PFSK-1 (cell line): Measurements from ENCODE around the gene RALGAPB.

Experiments used
- POLR2AphosphoS5 ChIP-seq: IDR thresholded peaks from 2 replicates; pipeline ENCODE4 v1.6.1; 2012; ENCODE audit warnings: low read depth, mild to moderate bottlenecking, control low read depth, low read length, moderate library complexity
- SIN3A ChIP-seq: IDR thresholded peaks from 2 replicates; pipeline ENCODE4 v1.6.1; 2012; ENCODE audit warnings: mild to moderate bottlenecking, low read length, moderate library complexity, borderline replicate concordance; ENCODE audit not compliant: insufficient read depth
- TAF1 ChIP-seq: IDR thresholded peaks from 2 replicates; pipeline ENCODE4 v1.6.1; 2012; ENCODE audit warnings: low read length, control low read depth, borderline replicate concordance; ENCODE audit not compliant: insufficient read depth
- TF ChIP-seq, protein P1 (sequence below), 2 experiments: IDR thresholded peaks; 2 replicates each; pipeline versions ENCODE4 v1.6.1 to v1.8.0; 2011 to 2012; ENCODE audit warnings: low read depth in 2 of 2, low read length in 2 of 2, control low read depth in 1 of 2, inconsistent platforms in 1 of 2, mild to moderate bottlenecking in 1 of 2, moderate library complexity in 1 of 2; ENCODE audit not compliant: insufficient read depth in 1 of 2

DNA sequence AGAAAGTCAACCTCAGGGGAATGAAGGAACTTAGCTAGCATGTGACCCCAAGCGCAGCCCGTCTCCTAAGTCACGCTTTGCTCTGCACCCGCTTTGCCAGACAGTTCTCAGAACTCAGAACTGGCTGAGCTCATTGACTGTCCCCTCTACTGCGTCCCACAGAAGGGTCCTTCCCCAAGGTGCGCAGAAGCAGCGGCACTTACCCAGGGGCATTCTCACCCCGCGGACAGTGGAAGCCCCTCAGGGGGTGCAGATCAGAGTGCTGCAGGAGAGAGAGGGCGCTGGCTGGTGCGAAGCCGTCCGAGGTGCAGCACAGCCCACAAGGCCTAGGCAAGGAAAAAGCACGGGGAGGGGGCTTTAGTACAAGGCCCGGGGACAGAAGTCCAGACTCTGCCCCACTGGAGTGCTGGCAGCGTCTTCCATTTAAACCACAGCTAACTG, 38.3 kb upstream of the RALGAPB start:
- TF ChIP-seq, protein P1, sequence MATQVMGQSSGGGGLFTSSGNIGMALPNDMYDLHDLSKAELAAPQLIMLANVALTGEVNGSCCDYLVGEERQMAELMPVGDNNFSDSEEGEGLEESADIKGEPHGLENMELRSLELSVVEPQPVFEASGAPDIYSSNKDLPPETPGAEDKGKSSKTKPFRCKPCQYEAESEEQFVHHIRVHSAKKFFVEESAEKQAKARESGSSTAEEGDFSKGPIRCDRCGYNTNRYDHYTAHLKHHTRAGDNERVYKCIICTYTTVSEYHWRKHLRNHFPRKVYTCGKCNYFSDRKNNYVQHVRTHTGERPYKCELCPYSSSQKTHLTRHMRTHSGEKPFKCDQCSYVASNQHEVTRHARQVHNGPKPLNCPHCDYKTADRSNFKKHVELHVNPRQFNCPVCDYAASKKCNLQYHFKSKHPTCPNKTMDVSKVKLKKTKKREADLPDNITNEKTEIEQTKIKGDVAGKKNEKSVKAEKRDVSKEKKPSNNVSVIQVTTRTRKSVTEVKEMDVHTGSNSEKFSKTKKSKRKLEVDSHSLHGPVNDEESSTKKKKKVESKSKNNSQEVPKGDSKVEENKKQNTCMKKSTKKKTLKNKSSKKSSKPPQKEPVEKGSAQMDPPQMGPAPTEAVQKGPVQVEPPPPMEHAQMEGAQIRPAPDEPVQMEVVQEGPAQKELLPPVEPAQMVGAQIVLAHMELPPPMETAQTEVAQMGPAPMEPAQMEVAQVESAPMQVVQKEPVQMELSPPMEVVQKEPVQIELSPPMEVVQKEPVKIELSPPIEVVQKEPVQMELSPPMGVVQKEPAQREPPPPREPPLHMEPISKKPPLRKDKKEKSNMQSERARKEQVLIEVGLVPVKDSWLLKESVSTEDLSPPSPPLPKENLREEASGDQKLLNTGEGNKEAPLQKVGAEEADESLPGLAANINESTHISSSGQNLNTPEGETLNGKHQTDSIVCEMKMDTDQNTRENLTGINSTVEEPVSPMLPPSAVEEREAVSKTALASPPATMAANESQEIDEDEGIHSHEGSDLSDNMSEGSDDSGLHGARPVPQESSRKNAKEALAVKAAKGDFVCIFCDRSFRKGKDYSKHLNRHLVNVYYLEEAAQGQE (IDR thresholded peaks at IDR 0.05; ENCODE audit: insufficient read depth in 1 of 2, low read depth in 2 of 2, low read length in 2 of 2), result no peak
- TF ChIP-seq SIN3A (no peak), TAF1 (no peak), POLR2AphosphoS5 (no peak)
